SK-MEL-5 (cell line): ENCODE measurements around the gene HOXD10. TPM values are rescaled to one million over a fixed set of nuclear protein-coding genes. Genes with fewer than 3 reads are reported as not detected.

ENCODE experiments used
- DNase-seq: peaks from one replicate; pipeline ENCODE4 v3.0.0-alpha.2; 2016; ENCODE audit warnings: low read depth, low spot score
- in situ Hi-C: cut with HindIII; loops from 2 replicates; pipeline ENCODE4 v1.10.0; 2016; ENCODE audit warnings: low sequenced_read_pairs, high pct_unique_total_duplicates, low pct_unique_long_range_greater_than_20kb
- total RNA-seq: library from RNA; depleted of rRNA; stranded (reverse); fragments of >200 nt; shearing (Covaris generic); gene quantifications from 2 replicates; pipeline ENCODE4 v1.2.3, GENCODE V29; 2014

The HOXD10 gene
- total RNA-seq, 1 experiment from 2014 or later = not detected

DNA sequence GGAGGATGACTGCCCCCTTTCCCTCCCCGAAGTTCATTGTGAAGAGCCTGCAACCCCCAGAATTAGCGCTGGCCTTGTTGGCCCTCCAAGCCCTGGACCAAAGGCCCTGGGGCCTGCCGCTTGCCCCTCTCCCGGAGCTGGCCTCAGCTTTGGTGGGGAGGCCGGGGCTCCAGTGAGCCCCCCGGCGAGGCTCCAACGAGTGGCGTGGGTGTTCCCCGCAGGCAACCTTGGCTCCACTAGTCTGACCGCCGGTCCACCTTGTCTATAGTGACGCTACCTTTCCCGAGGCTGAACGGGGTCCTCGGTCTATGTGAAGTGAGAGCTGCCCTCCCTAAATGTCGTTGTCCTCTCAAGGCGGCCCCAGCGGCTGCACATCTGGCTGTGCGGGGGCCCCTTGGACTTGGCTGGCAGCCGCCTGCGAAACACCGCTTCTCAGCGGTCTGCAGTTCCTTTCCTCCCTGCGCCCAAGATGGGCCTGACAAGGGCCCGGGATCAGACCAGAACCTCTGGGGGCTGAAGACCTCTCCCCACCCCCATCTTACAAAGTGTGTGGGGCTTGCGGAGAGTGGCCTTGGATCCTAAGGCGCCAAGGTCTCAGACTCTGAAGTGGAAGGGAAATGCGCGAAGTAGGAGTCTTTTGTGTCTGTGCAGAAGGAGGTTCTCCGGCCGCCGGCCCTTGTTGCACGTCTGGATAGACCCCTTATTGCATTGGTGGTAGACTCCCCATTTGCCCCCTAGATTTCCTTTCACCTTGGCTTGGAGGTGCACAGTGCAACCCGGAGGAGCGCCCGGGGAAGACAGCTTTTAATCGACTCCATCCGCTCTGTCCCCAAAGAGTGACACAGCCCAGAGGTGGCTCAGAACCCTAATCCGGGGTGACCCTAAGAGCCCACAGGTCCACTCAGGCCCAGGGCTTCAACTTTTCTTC lies 3.9 kb upstream of the HOXD10 start:
- DNase-seq = no peak
- in situ Hi-C loops = no loop called here

DNA sequence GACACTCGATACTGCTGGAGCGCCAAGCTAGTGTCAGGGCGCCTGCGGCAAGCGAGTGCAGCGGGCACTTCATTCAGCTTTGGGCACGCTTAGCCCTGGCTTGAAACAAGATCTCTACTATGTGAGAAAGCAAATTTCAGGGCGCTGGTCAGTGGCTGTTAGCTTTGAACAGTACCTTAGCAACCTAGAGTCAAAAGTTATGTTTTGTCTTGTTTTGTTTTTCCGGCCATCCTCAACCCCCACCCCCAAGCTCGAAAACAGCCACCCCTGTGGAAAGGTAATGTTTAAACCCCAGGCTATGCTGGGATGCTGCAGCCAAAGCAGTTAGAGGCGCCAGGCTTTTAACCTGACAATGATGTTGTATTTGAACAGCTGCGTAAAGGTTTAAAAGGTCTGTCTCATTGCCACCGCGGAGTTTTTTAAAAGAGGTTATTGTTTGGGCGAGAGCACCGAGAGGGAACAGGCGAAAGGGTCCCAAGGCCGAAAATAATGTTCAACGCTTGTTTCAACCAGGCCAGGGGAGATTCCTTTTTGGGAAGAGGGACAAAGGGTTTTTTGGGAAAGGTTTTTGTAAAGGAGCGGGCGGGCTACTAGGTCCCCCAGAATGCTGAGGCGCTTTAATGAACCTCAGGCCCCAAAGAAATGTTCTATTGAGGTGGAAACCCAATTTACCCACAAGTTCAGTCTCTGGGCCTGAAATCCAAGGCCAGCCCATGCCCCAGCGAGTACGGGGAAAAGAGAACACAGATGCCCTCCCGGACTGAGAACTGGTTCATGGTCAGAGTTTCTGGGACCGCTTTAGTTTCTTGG lies 2.3 kb upstream of the HOXD10 start:
- no peak for DNase-seq
- in situ Hi-C loops = no loop called here

DNA sequence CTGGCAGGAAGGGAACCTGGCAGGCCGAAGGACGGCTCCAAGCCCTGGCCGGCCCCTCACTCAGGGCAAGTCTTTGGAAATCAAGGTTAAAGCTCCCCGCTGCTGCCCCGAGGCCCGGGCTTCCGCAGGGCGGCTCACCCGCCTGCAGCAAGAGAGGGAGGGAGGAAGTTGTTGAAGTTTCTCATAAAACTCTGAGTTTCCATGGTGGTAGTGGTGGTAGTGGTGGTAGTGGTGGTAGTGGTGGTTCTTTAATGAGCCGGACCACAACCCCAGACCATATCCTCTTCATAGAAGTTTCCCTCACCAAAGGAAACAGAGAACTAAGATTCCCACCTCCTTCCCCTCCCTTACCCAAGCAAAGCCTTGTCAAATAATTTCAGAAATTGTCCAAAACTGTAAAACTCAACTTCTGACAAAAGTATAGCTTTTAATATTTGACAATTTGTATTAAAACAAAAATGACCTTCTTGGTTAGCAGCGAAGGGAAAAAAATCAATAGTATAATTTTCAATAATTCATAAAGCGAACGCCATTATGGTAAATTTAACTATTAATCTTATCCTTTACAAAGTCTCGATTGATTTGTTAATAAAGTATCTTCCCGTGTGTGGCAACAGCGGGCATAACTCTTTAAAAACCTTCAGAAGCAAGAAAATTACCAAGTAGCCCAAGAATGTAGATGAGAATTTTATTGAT lies 1.5 kb upstream of the HOXD10 start:
- in situ Hi-C loops = no loop called here
- DNase-seq = no peak

DNA sequence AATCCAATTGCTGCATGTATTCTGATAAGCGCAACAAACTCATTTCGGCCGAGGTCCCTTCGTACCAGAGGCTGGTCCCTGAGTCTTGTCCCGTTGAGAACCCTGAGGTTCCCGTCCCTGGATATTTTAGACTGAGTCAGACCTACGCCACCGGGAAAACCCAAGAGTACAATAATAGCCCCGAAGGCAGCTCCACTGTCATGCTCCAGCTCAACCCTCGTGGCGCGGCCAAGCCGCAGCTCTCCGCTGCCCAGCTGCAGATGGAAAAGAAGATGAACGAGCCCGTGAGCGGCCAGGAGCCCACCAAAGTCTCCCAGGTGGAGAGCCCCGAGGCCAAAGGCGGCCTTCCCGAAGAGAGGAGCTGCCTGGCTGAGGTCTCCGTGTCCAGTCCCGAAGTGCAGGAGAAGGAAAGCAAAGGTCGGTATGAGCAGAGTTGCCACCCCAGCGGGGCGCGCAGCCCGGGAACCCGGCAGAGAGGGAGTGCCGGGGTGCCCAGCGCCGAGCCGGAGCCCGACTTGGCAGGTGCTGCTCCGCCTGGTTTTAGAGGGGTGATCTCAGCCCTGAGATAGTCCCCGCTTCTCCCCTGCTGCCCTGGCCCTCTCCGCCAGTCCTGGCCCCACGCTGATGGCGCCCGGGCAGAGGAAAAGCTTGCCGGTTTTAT lies 714 bp downstream of the HOXD10 start:
- no peak for DNase-seq
- in situ Hi-C loops = no loop called here

DNA sequence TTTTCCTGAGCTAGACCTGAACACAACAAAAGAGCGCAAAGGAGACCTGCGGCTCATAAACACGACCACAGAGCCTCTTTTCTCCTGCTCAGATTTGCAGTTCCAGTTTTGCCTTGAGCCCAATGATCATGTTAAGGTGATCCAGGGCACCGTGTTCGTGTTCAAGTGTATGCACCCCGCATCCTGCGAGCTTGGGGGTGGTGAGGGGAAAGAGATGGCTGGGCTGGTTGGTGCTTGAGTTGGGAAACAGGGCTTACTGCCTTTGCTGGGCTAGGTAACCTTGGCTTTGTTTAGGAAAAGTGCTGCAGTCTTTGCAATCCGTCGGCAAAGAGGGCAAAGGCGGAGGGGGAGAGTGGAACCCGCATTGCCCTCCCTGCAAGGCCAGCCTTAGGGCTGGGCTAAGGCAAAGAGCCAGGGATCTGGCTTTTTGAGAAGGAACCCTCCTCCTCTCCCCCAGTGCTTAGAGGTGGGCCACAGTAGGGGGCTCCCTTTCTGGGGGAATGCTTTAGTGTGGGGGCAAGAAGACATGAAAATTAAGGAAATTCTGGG lies 1.3 kb downstream of the HOXD10 start:
- DNase-seq = no peak
- in situ Hi-C loops = no loop called here

DNA sequence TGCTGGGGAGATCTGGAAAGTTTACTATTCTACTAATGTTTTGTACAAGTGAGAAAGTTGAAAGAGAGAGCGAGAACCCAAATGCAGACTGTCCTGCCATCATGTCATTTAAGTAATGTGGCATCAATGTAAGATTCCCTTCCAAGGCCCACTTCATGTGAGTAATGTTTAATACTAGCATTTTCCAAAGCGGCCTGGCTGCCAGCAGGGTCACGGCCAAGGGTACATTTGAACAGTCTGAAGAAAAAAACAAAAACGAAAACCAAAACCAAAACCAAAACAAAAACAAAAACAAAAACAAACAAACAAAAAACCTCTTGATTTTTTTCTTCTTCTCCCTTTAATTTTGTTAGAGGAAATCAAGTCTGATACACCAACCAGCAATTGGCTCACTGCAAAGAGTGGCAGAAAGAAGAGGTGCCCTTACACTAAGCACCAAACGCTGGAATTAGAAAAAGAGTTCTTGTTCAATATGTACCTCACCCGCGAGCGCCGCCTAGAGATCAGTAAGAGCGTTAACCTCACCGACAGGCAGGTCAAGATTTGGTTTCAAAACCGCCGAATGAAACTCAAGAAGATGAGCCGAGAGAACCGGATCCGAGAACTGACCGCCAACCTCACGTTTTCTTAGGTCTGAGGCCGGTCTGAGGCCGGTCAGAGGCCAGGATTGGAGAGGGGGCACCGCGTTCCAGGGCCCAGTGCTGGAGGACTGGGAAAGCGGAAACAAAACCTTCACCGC lies 2.2 kb downstream of the HOXD10 start:
- in situ Hi-C loops = no loop called here
- DNase-seq = peak; percentile 81

DNA sequence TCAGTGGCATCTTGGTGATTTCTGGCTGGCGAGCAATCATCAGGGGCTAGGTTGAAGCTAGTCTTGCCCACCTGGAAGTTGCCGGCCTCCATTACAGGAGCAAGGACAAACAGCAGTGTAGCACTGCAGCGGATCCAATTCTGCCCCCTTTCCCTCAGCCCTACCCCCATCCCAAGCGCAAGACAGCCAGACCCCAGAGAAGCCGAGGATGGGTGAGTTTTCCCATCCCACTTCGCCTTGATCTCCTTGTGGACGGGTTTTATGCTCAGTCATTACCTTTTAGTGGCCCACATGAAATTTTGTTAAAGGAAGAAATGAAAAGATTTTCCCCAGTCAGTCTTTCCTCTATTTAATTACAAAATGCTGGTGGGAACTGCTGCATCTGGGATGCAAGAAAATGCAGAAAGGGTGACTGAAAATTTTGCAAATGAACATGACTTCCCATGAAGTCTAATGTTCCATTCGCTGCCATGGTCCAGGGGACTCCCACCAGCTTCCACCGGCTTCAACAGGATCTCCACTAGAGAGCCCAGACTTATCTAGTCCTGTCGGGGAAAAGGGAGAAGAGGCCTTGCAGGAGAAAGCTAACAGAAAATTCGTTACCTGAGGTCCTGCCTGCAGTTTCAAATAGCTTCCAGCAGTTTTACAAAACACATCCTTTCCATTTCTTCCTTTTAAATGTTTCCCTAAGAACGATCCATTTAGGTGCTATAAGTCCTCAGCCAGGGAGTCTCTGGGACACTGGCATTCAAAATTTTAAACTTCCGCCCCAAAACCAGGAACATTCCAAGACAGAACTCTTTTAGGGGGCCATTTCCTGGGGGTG lies 4.0 kb downstream of the HOXD10 start:
- in situ Hi-C loops = no loop called here
- DNase-seq = no peak

DNA sequence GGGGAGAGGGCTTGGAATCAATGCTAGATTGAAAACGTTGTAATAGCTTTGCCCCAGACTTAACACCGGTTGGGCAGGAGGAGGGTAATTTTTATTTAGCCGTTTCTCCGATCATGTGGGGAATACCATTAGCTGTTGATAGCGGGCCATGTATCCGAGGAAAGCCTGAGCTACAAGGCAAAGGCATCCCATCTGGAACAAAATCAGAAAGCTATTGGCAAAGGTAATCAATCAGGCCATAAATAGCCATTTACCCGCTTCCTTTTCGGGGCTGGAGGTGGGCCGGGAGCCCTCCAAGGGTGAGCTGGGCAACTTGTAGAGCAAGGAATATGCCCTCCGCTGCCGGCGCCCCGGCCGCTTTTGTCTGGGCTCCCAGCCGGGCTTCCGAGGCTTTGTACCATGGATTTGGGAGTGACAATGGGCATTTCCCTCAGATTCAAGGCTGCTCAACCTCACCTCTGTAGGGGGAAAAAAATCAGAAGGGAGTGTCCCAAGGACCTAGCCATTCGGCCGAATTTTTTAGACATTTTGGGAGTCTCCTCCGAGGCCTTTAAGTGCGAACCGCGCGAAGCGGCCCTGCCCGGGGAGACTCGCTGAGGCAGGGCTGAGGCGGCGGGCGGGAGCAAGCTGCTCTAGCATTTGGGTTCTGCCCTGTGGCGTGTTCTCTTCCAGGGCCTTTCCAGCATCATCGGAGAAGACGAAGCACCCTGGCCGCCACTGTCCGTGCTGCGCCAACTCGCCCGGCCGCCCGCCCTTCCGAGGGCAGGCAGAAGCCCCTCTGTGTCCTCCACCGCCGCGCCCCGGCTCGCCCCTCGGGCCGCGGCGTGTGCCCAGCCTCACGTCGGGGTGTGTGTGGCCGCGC lies 4.8 kb downstream of the HOXD10 start:
- in situ Hi-C loops = no loop called here
- no peak for DNase-seq

DNA sequence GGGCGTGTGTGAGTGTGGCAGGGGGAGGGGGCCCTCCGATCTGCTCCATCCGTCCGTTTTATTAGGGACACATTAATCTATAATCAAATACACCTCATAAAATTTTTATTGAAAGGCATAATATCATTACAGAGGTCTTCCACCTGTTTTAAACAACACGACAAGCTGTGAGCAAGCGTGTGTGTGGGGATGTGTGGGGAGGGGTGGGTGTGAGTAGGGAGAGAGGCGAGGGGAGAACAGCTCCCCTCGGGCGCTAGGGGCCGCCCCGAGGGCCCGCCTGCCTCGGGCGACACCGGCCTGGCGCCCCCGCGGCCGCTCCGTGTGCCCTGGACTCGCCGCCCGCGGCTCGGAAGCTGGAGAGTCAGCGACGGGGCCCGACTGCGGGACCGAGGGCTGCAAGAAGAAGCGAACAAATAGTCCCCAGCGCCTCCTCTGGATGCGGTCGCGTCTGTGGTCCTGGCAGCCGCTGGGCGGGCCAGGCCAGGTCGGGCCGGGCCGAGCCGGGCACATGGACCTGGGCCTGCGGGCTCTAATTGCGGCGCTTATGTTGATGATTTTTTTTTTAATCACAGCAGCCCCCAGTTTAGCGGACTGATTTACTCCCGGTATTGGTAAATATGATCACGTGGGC lies 5.6 kb downstream of the HOXD10 start:
- peak; percentile 9 for DNase-seq
- in situ Hi-C loops = no loop called here

DNA sequence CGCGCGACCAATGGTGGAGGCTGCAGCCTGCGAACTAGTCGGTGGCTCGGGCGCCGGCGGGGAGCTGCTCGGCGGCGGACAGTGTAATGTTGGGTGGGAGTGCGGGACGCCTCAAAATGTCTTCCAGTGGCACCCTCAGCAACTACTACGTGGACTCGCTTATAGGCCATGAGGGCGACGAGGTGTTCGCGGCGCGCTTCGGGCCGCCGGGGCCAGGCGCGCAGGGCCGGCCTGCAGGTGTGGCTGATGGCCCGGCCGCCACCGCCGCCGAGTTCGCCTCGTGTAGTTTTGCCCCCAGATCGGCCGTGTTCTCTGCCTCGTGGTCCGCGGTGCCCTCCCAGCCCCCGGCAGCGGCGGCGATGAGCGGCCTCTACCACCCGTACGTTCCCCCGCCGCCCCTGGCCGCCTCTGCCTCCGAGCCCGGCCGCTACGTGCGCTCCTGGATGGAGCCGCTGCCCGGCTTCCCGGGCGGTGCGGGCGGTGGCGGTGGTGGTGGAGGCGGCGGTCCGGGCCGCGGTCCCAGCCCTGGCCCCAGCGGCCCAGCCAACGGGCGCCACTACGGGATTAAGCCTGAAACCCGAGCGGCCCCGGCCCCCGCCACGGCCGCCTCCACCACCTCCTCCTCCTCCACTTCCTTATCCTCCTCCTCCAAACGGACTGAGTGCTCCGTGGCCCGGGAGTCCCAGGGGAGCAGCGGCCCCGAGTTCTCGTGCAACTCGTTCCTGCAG lies 6.3 kb downstream of the HOXD10 start, which contains the start of gene HOXD9:
Gene HOXD9, plus strand, starts transcription at position 37 of the 728 bp plus-strand sequence. Its CDS starts 50 bp downstream, at position 87.
- no peak for DNase-seq
- in situ Hi-C loops = no loop called here

DNA sequence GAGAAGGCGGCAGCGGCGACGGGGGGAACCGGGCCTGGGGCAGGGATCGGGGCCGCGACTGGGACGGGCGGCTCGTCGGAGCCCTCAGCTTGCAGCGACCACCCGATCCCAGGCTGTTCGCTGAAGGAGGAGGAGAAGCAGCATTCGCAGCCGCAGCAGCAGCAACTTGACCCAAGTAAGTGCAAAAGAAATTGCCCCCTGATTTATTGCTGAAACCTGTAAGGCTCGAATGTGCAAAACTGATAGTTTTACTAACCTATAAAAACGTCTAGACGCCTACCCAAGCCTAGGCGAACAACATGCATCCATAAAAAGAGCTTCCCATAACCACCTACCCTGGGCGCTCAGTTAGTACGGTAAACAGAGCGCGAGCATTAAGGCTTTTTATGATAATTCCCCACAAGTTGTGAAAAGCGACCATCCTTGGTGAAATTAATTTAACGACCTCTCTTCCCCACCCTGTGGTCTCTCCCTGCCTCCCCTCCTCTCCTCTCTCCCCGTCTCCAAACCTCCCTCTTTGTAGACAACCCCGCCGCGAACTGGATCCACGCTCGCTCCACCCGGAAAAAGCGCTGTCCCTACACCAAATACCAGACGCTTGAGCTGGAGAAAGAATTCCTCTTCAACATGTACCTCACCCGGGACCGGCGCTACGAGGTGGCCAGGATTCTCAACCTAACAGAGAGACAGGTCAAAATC lies 7.0 kb downstream of the HOXD10 start:
- in situ Hi-C loops = no loop called here

DNA sequence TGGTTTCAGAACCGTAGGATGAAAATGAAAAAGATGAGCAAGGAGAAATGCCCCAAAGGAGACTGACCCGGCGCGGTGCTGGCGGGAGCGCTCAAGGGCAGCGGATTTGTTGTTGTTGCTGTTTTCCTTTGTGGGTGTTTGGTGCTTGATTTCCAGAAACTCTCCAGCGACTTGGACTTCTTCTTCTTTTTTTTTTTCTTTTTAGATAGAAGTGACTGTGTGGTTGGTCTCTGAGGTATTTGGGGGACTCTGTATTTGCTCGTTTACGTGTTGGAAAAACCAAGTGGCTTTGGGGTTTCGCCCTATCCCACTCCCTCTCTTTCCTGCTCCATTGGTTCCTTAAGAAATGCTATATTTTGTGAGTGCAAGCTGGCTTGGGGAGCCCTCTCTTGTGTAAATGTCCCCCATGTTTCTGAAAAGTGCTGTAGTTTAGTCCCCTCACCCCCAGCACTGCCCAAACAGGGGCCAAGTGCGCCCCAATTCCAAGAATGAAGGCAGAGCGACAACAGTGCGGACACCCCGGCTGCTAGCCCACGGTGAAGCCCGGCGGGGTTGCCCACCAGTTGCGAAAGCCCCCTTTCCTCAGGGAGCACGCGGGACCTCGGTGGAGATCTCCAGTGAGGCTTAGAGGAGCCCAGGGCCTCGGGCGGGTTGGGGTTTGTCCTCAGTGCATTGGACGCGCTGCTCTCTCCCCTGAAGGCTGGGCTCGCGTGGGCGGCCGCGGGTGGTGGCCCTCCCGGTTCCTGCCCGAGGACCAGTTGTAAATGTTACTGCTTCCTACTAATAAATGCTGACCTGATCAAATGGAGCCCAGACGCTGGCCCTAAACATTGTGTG lies 7.8 kb downstream of the HOXD10 start:
- DNase-seq = no peak
- in situ Hi-C loops = no loop called here

More for the DNA sequence above, 7.0 kb downstream of the HOXD10 start:
- DNase-seq = no peak
